ENCODE measurements around the gene MAP2. TPM values are rescaled to one million over a fixed set of nuclear protein-coding genes. Genes with fewer than 3 reads are reported as not detected.

MAP2 gene
- total RNA-seq, 4 donors from 2014 or later = 7.4 to 124 (median 59.9) TPM

GRCh38 chr2:209734805-209735204 lies 311.0 kb downstream of the MAP2 start:
- Histone ChIP-seq H3K9me3 (no peaks in the 10 kb centered on the region), H3K4me1 (no peaks in the 10 kb centered on the region), H3K4me3 (no peak overlapping the region), H3K36me3 (no peaks in the 10 kb centered on the region), H3K27ac (no peak overlapping the region), H3K27me3 (no peaks in the 10 kb centered on the region)
- WGBS, 2 donors (ENCODE audit: low coverage in 1 of 2) = 60 to 80% methylated on average over 1 to 3 of the region's 3 CpGs
- no peak for TF ChIP-seq EP300 (IDR thresholded peaks at IDR 0.05)
- no peak for TF ChIP-seq POLR2A (IDR thresholded peaks at IDR 0.05)
- no peak for TF ChIP-seq POLR2AphosphoS5 (IDR thresholded peaks at IDR 0.05)
- no peak for TF ChIP-seq CTCF (IDR thresholded peaks at IDR 0.05)
- ATAC-seq = no peak

GRCh38 chr2:209741953-209742352 lies 318.1 kb downstream of the MAP2 start:
- H3K4me3 ChIP-seq = no peak overlapping the region
- 62 to 71% methylated on average over 1 of the region's 1 CpG for WGBS, 2 donors (ENCODE audit: low coverage in 1 of 2)
- H3K36me3 ChIP-seq = no peaks in the 10 kb centered on the region
- peaks cover 0 to 4% (median 0%) of the 10 kb centered on the region in 3 donors for H3K9me3 ChIP-seq
- no peak overlapping the region for H3K27ac ChIP-seq
- TF ChIP-seq CTCF (IDR thresholded peaks at IDR 0.05) (no peak), EP300 (IDR thresholded peaks at IDR 0.05) (no peak), POLR2A (IDR thresholded peaks at IDR 0.05) (no peak), POLR2AphosphoS5 (IDR thresholded peaks at IDR 0.05) (no peak)
- H3K4me1 ChIP-seq = no peaks in the 10 kb centered on the region
- no peaks in the 10 kb centered on the region for H3K27me3 ChIP-seq
- no peak for ATAC-seq

- ATAC-seq = no peak
- peaks cover 13% of the 10 kb centered on the region for H3K27me3 ChIP-seq
- no peak overlapping the region for H3K27ac ChIP-seq
- no peak overlapping the region for H3K4me3 ChIP-seq
- 33 to 34% methylated on average over 3 of the region's 3 CpGs for WGBS, 2 donors (ENCODE audit: low coverage in 1 of 2)
- H3K36me3 ChIP-seq = no peaks in the 10 kb centered on the region
- no peaks in the 10 kb centered on the region for H3K4me1 ChIP-seq
- H3K9me3 ChIP-seq = no peaks in the 10 kb centered on the region
- TF ChIP-seq CTCF (IDR thresholded peaks at IDR 0.05) (no peak), POLR2AphosphoS5 (IDR thresholded peaks at IDR 0.05) (no peak), POLR2A (IDR thresholded peaks at IDR 0.05) (no peak), EP300 (IDR thresholded peaks at IDR 0.05) (no peak)
Observed at GRCh38 chr2:209753020-209753419, 329.2 kb downstream of the MAP2 start.

- Histone ChIP-seq H3K27me3 (peaks cover 13% of the 10 kb centered on the region), H3K36me3 (no peaks in the 10 kb centered on the region)
- TF ChIP-seq POLR2AphosphoS5 (IDR thresholded peaks at IDR 0.05) (no peak), CTCF (IDR thresholded peaks at IDR 0.05) (no peak), EP300 (IDR thresholded peaks at IDR 0.05) (no peak), POLR2A (IDR thresholded peaks at IDR 0.05) (no peak)
Observed at GRCh38 chr2:209757163-209757562, 333.3 kb downstream of the MAP2 start.

GRCh38 chr2:209761566-209761965 lies 337.7 kb downstream of the MAP2 start:
- H3K27ac ChIP-seq = no peak overlapping the region
- H3K9me3 ChIP-seq = peaks cover 0 to 6% (median 0%) of the 10 kb centered on the region in 3 donors
- no peak for ATAC-seq
- H3K36me3 ChIP-seq = no peaks in the 10 kb centered on the region
- WGBS, 2 donors (ENCODE audit: low coverage in 1 of 2) = 38 to 56% methylated on average over 2 of the region's 2 CpGs
- no peaks in the 10 kb centered on the region for H3K27me3 ChIP-seq
- H3K4me1 ChIP-seq = no peaks in the 10 kb centered on the region
- TF ChIP-seq POLR2A (IDR thresholded peaks at IDR 0.05) = no peak
- TF ChIP-seq EP300 (IDR thresholded peaks at IDR 0.05) = no peak
- TF ChIP-seq CTCF (IDR thresholded peaks at IDR 0.05) = no peak
- no peak for TF ChIP-seq POLR2AphosphoS5 (IDR thresholded peaks at IDR 0.05)
- H3K4me3 ChIP-seq = no peak overlapping the region

More at GRCh38 chr2:209757163-209757562, 333.3 kb downstream of the MAP2 start:
- Histone ChIP-seq H3K9me3 (peaks cover 0 to 6% (median 0%) of the 10 kb centered on the region in 3 donors), H3K4me1 (no peaks in the 10 kb centered on the region), H3K4me3 (no peak overlapping the region), H3K27ac (no peak overlapping the region)
- no peak for ATAC-seq
